K562 (cell line): ENCODE measurements around the gene C6orf89. TPM values are rescaled to one million over a fixed set of nuclear protein-coding genes. Genes with fewer than 3 reads are reported as not detected.

Experiments
- BRCA1 ChIP-seq, 2 experiments: fragments of 450-650 bp in 1 of 2; sonication (generic) in 1 of 2; formaldehyde crosslinking in 1 of 2; IDR thresholded peaks; 2 replicates each; pipeline versions ENCODE4 v1.5.0 to v1.6.1; 2017 to 2020; ENCODE audit warnings: mild to moderate bottlenecking in 1 of 2, missing genetic modification reagents in 1 of 2
- CEBPG ChIP-seq, 3 experiments: fragments of 200-800 bp in 1 of 3; sonication (Bioruptor generic) in 1 of 3; sonication (generic) in 1 of 3; formaldehyde crosslinking in 1 of 3; IDR thresholded peaks in 2 of 3; conservative IDR thresholded peaks in 1 of 3; 2 replicates each; pipeline versions ENCODE4 v1.6.1 to v1.8.0; 2016 to 2022; ENCODE audit warnings: missing compliant biosample characterization in 2 of 3, missing genetic modification characterization in 2 of 3, mild to moderate bottlenecking in 1 of 3, missing genetic modification reagents in 1 of 3
- GATA2 ChIP-seq: sonication (generic); formaldehyde crosslinking; IDR thresholded peaks from 2 replicates; pipeline ENCODE4 v1.4.0; 2020; ENCODE audit warnings: mild to moderate bottlenecking, missing genetic modification reagents
- HNRNPK ChIP-seq: fragments of 200-400 bp; formaldehyde crosslinking; IDR thresholded peaks from one replicate; pipeline ENCODE4 v1.6.1; 2018; ENCODE audit warnings: mild to moderate bottlenecking, low read depth, low read length; ENCODE audit not compliant: poor library complexity, severe bottlenecking
- KAT2B ChIP-seq: IDR thresholded peaks from one replicate; pipeline ENCODE4 v1.6.1; 2012; ENCODE audit warnings: low read depth, mild to moderate bottlenecking, control low read depth, inconsistent platforms, low read length, moderate library complexity
- MEF2D ChIP-seq: conservative IDR thresholded peaks from 2 replicates; pipeline ENCODE4 v1.6.1; 2016; ENCODE audit warnings: low read depth, missing genetic modification characterization, missing compliant biosample characterization
- NR1H2 ChIP-seq: sonication (generic); formaldehyde crosslinking; IDR thresholded peaks from 2 replicates; pipeline ENCODE4 v1.4.0; 2020; ENCODE audit warnings: mild to moderate bottlenecking, missing genetic modification reagents
- NR2C2 ChIP-seq, 2 experiments: fragments of 200-800 bp in 1 of 2; sonication (Bioruptor generic) in 1 of 2; sonication (generic) in 1 of 2; formaldehyde crosslinking in 1 of 2; IDR thresholded peaks; 2 replicates each; pipeline versions ENCODE4 v1.6.1 to v1.8.0; 2016 to 2022; ENCODE audit warnings: mild to moderate bottlenecking in 1 of 2, missing compliant biosample characterization in 1 of 2, missing genetic modification characterization in 1 of 2, missing genetic modification reagents in 1 of 2
- POLR2B ChIP-seq: fragments of 450-650 bp; IDR thresholded peaks from 2 replicates; pipeline ENCODE4 v1.6.1; 2018; ENCODE audit warnings: low read depth; ENCODE audit not compliant: partially characterized antibody
- PTRF ChIP-seq: fragments of 450-650 bp; IDR thresholded peaks from 2 replicates; pipeline ENCODE4 v1.6.1; 2016; ENCODE audit warnings: mild to moderate bottlenecking, missing genetic modification characterization, missing compliant biosample characterization
- RBM15 ChIP-seq: fragments of 200-400 bp; formaldehyde crosslinking; IDR thresholded peaks from 2 replicates; pipeline ENCODE4 v1.6.1; 2018; ENCODE audit warnings: mild to moderate bottlenecking, low read length, moderate library complexity; ENCODE audit not compliant: insufficient read depth
- SMAD3 ChIP-seq: fragments of 450-650 bp; formaldehyde crosslinking; conservative IDR thresholded peaks from 2 replicates; pipeline ENCODE4 v1.4.0; 2020; ENCODE audit warnings: mild to moderate bottlenecking
- SMARCA4 ChIP-seq: fragments of 450-650 bp; IDR thresholded peaks from 2 replicates; pipeline ENCODE4 v1.6.1; 2016
- ZC3H11A ChIP-seq: IDR thresholded peaks from 2 replicates; pipeline ENCODE4 v1.6.1; 2012; ENCODE audit warnings: low read depth, low read length, improper control_type of control experiment
- ZNF217 ChIP-seq: sonication (generic); formaldehyde crosslinking; IDR thresholded peaks from 2 replicates; pipeline ENCODE4 v1.8.0; 2022; ENCODE audit warnings: mild to moderate bottlenecking, missing genetic modification reagents
- ZNF239 ChIP-seq: fragments of 250-450 bp; sonication (Bioruptor Pico); IDR thresholded peaks from 2 replicates; pipeline ENCODE4 v1.4.0; 2020; ENCODE audit warnings: mild to moderate bottlenecking
- ZNF311 ChIP-seq: fragments of 250-450 bp; sonication (Bioruptor Pico); IDR thresholded peaks from 2 replicates; pipeline ENCODE4 v1.4.0; 2020; ENCODE audit warnings: mild to moderate bottlenecking, moderate library complexity
- ZNF431 ChIP-seq: sonication (generic); formaldehyde crosslinking; IDR thresholded peaks from 2 replicates; pipeline ENCODE4 v1.8.0; 2022; ENCODE audit warnings: mild to moderate bottlenecking, missing genetic modification reagents
- ZNF699 ChIP-seq: fragments of 250-450 bp; sonication (Bioruptor Pico); IDR thresholded peaks from 2 replicates; pipeline ENCODE4 v1.8.0; 2021; ENCODE audit warnings: mild to moderate bottlenecking, moderate library complexity; ENCODE audit not compliant: insufficient replicate concordance
- ZNF764 ChIP-seq: fragments of 250-450 bp; sonication (Bioruptor Pico); IDR thresholded peaks from 2 replicates; pipeline ENCODE4 v1.4.0; 2020; ENCODE audit warnings: low read depth, mild to moderate bottlenecking, moderate library complexity
- polyA plus RNA-seq, 8 experiments: library from polyadenylated mRNA; depleted of rRNA in 4 of 8; stranded (reverse) in 5 of 8; unstranded in 3 of 8; fragments of >200 nt; fragmentation: Nextera tagmentation in 2 of 8; fragmentation: Illumina TruSeq in 1 of 8; extraction: Ambion mirVana in 2 of 8; extraction: Trizol in 1 of 8; gene quantifications; 2 replicates each; pipeline versions ENCODE4 v1.2.1 to v1.2.3, GENCODE V29; 2011 to 2014; ENCODE audit warnings: inconsistent platforms in 1 of 8, missing spikeins in 1 of 8
- total RNA-seq, 7 experiments: library from RNA; depleted of rRNA in 6 of 7; stranded (reverse); fragments of >200 nt in 6 of 7; fragmentation: Illumina TruSeq in 2 of 7; extraction: Trizol in 2 of 7; gene quantifications; 2 replicates each; pipeline versions ENCODE4 v1.2.1 to v1.2.3, GENCODE V29; 2011 to 2021; ENCODE audit warnings: low replicate concordance in 1 of 7
- TF ChIP-seq, protein P1 (sequence below): fragments of 200-400 bp; formaldehyde crosslinking; IDR thresholded peaks from 2 replicates; pipeline ENCODE4 v1.6.1; 2017; ENCODE audit warnings: mild to moderate bottlenecking, low read depth, low read length, moderate library complexity
- TF ChIP-seq, protein P2 (sequence below): fragments of 250-450 bp; sonication (Bioruptor Pico); IDR thresholded peaks from 2 replicates; pipeline ENCODE4 v1.4.0; 2020
- TF ChIP-seq, protein P3 (sequence below): fragments of 150-350 bp; IDR thresholded peaks from 2 replicates; pipeline ENCODE4 v1.6.1; 2014; ENCODE audit warnings: low read depth, mild to moderate bottlenecking, low read length, borderline replicate concordance

C6orf89 gene
- total and polyA plus RNA-seq, 9 of the 15 experiments (the other 6 are each of a cell fraction or from before 2014, with no cell fraction given) = 35.2 to 111 (median 58.5) TPM

DNA sequence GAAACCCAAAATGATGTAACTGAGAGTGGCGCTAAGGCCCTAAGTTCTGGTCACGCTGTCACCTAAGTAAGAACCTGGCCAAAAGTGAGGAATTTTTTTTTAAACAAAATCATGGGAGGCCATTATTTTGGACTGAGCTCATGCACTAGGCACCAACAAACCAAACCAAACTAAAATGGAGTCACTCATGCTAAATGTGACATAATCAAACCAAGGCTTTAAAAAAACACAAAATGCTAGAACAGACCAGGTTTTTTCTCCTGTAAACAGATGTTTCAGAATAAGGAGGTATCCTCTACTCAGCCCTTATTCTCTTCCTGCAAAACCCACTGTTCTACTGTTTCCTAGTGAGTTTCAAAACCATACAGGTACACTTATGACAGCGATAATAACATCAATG, 1.1 kb upstream of the C6orf89 start (continued):
- TF ChIP-seq, protein P1, sequence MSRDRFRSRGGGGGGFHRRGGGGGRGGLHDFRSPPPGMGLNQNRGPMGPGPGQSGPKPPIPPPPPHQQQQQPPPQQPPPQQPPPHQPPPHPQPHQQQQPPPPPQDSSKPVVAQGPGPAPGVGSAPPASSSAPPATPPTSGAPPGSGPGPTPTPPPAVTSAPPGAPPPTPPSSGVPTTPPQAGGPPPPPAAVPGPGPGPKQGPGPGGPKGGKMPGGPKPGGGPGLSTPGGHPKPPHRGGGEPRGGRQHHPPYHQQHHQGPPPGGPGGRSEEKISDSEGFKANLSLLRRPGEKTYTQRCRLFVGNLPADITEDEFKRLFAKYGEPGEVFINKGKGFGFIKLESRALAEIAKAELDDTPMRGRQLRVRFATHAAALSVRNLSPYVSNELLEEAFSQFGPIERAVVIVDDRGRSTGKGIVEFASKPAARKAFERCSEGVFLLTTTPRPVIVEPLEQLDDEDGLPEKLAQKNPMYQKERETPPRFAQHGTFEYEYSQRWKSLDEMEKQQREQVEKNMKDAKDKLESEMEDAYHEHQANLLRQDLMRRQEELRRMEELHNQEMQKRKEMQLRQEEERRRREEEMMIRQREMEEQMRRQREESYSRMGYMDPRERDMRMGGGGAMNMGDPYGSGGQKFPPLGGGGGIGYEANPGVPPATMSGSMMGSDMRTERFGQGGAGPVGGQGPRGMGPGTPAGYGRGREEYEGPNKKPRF = no peak
- TF ChIP-seq ZNF239 (peak; percentile 78), PTRF (tag) (peak; percentile 95), RBM15 (no peak), BRCA1 (IDR thresholded peaks at IDR 0.05) (no peak), BRCA1 (CRISPR knock-in tag; IDR thresholded peaks at IDR 0.05) (no peak), ZNF764 (no peak), ZNF311 (CRISPR knock-in tag) (peak; percentile 90), ZC3H11A (no peak), NR2C2 (CRISPR knock-in tag; IDR thresholded peaks at IDR 0.05) (no peak), NR2C2 (tag; IDR thresholded peaks at IDR 0.05) (no peak), ZNF699 (CRISPR knock-in tag) (peak; percentile 45), NR1H2 (CRISPR knock-in tag) (no peak), MEF2D (peak; percentile 95), GATA2 (CRISPR knock-in tag) (no peak), ZNF217 (no peak), ZNF431 (CRISPR knock-in tag) (no peak), HNRNPK (no peak), KAT2B (no peak), CEBPG (CRISPR knock-in tag; IDR thresholded peaks at IDR 0.05) (no peak), CEBPG (tag; conservative IDR thresholded peaks at IDR 0.05 in 1 of 2, IDR thresholded peaks at IDR 0.05 in 1 of 2) (no peak), SMARCA4 (no peak), SMAD3 (CRISPR knock-in tag) (peak; percentile 94), POLR2B (no peak)
- TF ChIP-seq, protein P2, sequence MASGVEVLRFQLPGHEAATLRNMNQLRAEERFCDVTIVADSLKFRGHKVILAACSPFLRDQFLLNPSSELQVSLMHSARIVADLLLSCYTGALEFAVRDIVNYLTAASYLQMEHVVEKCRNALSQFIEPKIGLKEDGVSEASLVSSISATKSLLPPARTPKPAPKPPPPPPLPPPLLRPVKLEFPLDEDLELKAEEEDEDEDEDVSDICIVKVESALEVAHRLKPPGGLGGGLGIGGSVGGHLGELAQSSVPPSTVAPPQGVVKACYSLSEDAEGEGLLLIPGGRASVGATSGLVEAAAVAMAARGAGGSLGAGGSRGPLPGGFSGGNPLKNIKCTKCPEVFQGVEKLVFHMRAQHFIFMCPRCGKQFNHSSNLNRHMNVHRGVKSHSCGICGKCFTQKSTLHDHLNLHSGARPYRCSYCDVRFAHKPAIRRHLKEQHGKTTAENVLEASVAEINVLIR (CRISPR knock-in tag) = peak; percentile 52
- TF ChIP-seq, protein P3, sequence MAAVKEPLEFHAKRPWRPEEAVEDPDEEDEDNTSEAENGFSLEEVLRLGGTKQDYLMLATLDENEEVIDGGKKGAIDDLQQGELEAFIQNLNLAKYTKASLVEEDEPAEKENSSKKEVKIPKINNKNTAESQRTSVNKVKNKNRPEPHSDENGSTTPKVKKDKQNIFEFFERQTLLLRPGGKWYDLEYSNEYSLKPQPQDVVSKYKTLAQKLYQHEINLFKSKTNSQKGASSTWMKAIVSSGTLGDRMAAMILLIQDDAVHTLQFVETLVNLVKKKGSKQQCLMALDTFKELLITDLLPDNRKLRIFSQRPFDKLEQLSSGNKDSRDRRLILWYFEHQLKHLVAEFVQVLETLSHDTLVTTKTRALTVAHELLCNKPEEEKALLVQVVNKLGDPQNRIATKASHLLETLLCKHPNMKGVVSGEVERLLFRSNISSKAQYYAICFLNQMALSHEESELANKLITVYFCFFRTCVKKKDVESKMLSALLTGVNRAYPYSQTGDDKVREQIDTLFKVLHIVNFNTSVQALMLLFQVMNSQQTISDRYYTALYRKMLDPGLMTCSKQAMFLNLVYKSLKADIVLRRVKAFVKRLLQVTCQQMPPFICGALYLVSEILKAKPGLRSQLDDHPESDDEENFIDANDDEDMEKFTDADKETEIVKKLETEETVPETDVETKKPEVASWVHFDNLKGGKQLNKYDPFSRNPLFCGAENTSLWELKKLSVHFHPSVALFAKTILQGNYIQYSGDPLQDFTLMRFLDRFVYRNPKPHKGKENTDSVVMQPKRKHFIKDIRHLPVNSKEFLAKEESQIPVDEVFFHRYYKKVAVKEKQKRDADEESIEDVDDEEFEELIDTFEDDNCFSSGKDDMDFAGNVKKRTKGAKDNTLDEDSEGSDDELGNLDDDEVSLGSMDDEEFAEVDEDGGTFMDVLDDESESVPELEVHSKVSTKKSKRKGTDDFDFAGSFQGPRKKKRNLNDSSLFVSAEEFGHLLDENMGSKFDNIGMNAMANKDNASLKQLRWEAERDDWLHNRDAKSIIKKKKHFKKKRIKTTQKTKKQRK = no peak
